ENCODE measurements around the gene PILRA. TPM values are rescaled to one million over a fixed set of nuclear protein-coding genes. Genes with fewer than 3 reads are reported as not detected.

PILRA gene
- total and polyA plus RNA-seq, 2 of the 8 experiments (the other 6 are each of a cell fraction or from before 2014, with no cell fraction given): 7.6 to 10.6 TPM

GRCh38 chr7:100394077-100394476, 20.8 kb downstream of the PILRA start:
- Histone ChIP-seq H3K23ac (ENCODE audit: insufficient read length) (no peak overlapping the region), H3K36me3 (ENCODE audit: control insufficient read depth in 2 of 4, insufficient read depth in 4 of 4, low read length in 3 of 4) (no peaks in the 10 kb centered on the region), H2AK5ac (ENCODE audit: low read depth, low read length) (no peak overlapping the region), H2BK20ac (ENCODE audit: low read length) (no peak overlapping the region), H3K4me1 (replicated peaks in 1 of 4; ENCODE audit: control insufficient read depth in 3 of 4, insufficient read depth in 4 of 4, low read length in 3 of 4) (peaks cover 0 to 9% (median 5%) of the 10 kb centered on the region in 4 experiments; a peak in 6 of 7 replicates), H4K8ac (ENCODE audit: extremely low read depth, insufficient read depth, low read length) (no peak overlapping the region), H3K4ac (replicated peaks; ENCODE audit: insufficient read length, low read depth, low read length) (no peak overlapping the region), H2BK5ac (ENCODE audit: low read depth, low read length) (no peak overlapping the region), H3K4me3 (ENCODE audit: extremely low read depth in 1 of 4, insufficient read depth in 2 of 4, low read depth in 3 of 4, low read length in 4 of 4) (no peak overlapping the region), H4K20me1 (replicated peaks in 1 of 2; ENCODE audit: control insufficient read depth in 1 of 2, insufficient read depth in 2 of 2, low read length in 2 of 2) (no peaks in the 10 kb centered on the region), H3K23me2 (ENCODE audit: low read depth, low read length) (no peaks in the 10 kb centered on the region), H2BK120ac (replicated peaks; ENCODE audit: low read depth, low read length) (no peak overlapping the region), H4K5ac (ENCODE audit: insufficient read length, low read depth, low read length) (no peak overlapping the region), H3K14ac (ENCODE audit: insufficient read length) (no peak overlapping the region), H2BK12ac (ENCODE audit: low read depth, low read length) (no peak overlapping the region), H3K18ac (ENCODE audit: extremely low read depth, low read length) (no peak overlapping the region), H4K91ac (replicated peaks; ENCODE audit: insufficient read length, low read length) (no peak overlapping the region), H2BK15ac (ENCODE audit: low read length) (no peak overlapping the region), H3K27ac (ENCODE audit: low read depth, low read length) (no peak overlapping the region), H3K79me1 (ENCODE audit: low read depth, low read length) (no peaks in the 10 kb centered on the region), H3K56ac (replicated peaks; ENCODE audit: insufficient read length, low read depth, low read length) (no peak overlapping the region), H3K27me3 (replicated peaks in 1 of 4; ENCODE audit: control insufficient read depth in 3 of 4, extremely low read depth in 1 of 4, insufficient read depth in 3 of 4, low read length in 3 of 4) (no peaks in the 10 kb centered on the region), H2AFZ (ENCODE audit: low read length) (no peak overlapping the region), H3K9me3 (ENCODE audit: insufficient read depth in 2 of 2, low read depth in 1 of 2, low read length in 1 of 2) (no peaks in the 10 kb centered on the region), H3K9ac (replicated peaks in 1 of 4; ENCODE audit: extremely low read depth in 1 of 4, low read depth in 3 of 4, low read length in 3 of 4) (no peak overlapping the region), H3K79me2 (ENCODE audit: control insufficient read depth in 1 of 2, insufficient read depth in 2 of 2, low read length in 2 of 2) (no peaks in the 10 kb centered on the region), H3K4me2 (ENCODE audit: insufficient read depth in 1 of 2, low read depth in 2 of 2, low read length in 2 of 2) (no peak overlapping the region)
- no peak for TF ChIP-seq GTF2F1 (IDR thresholded peaks at IDR 0.05; ENCODE audit: borderline replicate concordance, low read depth, low read length)
- TF ChIP-seq TAF1 (IDR thresholded peaks at IDR 0.05; ENCODE audit: low read depth, low read length): no peak
- TF ChIP-seq RNF2 (IDR thresholded peaks at IDR 0.05; ENCODE audit: borderline replicate concordance, low read depth, low read length, missing control alignments, poor library complexity, severe bottlenecking): no peak
- no peak for TF ChIP-seq SRF (IDR thresholded peaks at IDR 0.05; ENCODE audit: low read depth, low read length)
- no peak for TF ChIP-seq CBX5 (IDR thresholded peaks at IDR 0.05; ENCODE audit: low read depth, low read length)
- no peak for TF ChIP-seq HDAC6 (IDR thresholded peaks at IDR 0.05; ENCODE audit: low read depth, low read length)
- TF ChIP-seq RFX5 (IDR thresholded peaks at IDR 0.05; ENCODE audit: borderline replicate concordance, low read depth, low read length): no peak
- POLR2A ChIA-PET (ENCODE audit: partially characterized antibody): interaction anchor here (1.0 to 1.3 kb wide), 2 partner anchors 9 to 35 kb away, joined by 3 to 4 read pairs; no protein-coding TSS in a partner anchor
- FAIRE-seq: no peak
- CTCF ChIA-PET (ENCODE audit: partially characterized antibody): interaction anchor here (0.6 to 1.6 kb wide), 4 partner anchors 11 to 558 kb away, joined by 3 to 6 read pairs (median 4); no protein-coding TSS in a partner anchor
- no peak for DNase-seq (ENCODE audit: low read depth in 1 of 2, low spot score in 2 of 2)
- WGBS, 2 experiments (ENCODE audit: extremely low coverage in 1 of 2, insufficient coverage in 1 of 2, insufficient read length in 1 of 2, insufficient replicate concordance in 2 of 2, low coverage in 1 of 2, low lambda C conversion rate in 2 of 2, missing lambda C conversion rate in 1 of 2): 85% methylated on average over 2 of the region's 2 CpGs; no CpG with 5 or more reads in 1 of the 2 experiments
